Omental fat pad (tissue), 4 donors: Measurements from ENCODE around the gene LRRN1. TPM values are rescaled to one million over a fixed set of nuclear protein-coding genes. Genes with fewer than 3 reads are reported as not detected.

Source experiments
- ATAC-seq: fragments of 150-250 bp; one replicate; pipeline ENCODE4 v1.9.1; 2016; ENCODE audit warnings: mild to moderate bottlenecking, moderate library complexity; ENCODE audit not compliant: low FRiP score
- DNase-seq: peaks from one replicate; pipeline ENCODE4 v3.0.0-alpha.2; 2019; ENCODE audit warnings: low spot score
- CTCF ChIP-seq, 3 donors: fragments of 450-650 bp; IDR thresholded peaks; one replicate each; pipeline ENCODE4 v1.5.1; 2016 to 2017; ENCODE audit warnings: antibody characterized with exemption in 3 of 3, mild to moderate bottlenecking in 3 of 3, moderate library complexity in 2 of 3
- total RNA-seq, 4 donors: library from RNA; depleted of rRNA; stranded (reverse); fragments of >200 nt; gene quantifications; one replicate each; pipeline ENCODE4 v1.1.0, GENCODE V29; 2016

LRRN1 gene
- total RNA-seq, 4 donors from 2014 or later, result 0.32 to 4.7 (median 1.2) TPM

- DNase-seq, result no peak
- no peak for ATAC-seq
- TF ChIP-seq CTCF (IDR thresholded peaks at IDR 0.05), result no peak
These were observed 5.3 kb downstream of the LRRN1 start for GRCh38 chr3:3804560-3804959.

- no peak for TF ChIP-seq CTCF (IDR thresholded peaks at IDR 0.05)
- no peak for ATAC-seq
- DNase-seq, result no peak
These were observed 6.9 kb downstream of the LRRN1 start for GRCh38 chr3:3806092-3806491.

DNA sequence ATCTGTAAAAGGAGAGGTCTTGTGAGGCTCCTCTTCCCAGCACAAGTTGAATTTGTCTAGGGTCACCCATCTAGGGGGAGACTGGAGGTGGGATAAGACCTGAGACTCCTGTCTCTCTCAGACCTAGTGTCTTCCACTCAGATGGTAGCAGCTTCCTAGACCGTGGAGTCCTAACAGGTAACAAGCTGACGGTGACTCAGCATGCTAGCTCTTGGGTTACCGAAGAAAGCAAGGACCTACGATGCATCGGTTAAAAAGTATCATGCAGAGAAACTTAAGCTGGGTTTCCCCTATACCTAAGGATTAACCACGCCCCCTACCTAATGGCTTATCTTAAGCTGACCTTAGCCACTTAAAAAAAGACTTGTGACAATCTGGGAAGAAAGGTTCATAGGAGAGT lies 7.6 kb downstream of the LRRN1 start:
- no peak for TF ChIP-seq CTCF (IDR thresholded peaks at IDR 0.05)

DNA sequence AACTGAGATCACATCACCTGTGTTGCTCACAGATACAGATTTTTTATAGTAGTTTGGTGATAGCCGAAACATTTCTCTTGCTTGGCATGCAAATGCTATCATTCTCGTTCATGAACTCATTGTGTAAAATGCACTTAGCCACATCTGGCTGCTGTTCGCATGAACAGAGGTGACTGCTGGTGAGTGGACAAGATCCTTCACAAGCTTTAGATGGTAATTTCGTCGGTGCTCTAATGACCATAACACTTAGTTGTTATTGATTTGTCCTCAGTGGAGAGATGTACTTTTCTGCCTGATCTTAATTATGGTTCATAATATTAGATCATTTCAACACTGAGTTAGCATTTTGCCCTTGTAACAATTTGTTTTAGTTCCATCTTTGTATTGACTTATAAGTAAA lies 13.8 kb downstream of the LRRN1 start:
- no peak for DNase-seq
- no peak for TF ChIP-seq CTCF (IDR thresholded peaks at IDR 0.05)
- ATAC-seq, result no peak

More for the DNA sequence above, 7.6 kb downstream of the LRRN1 start:
- ATAC-seq, result no peak
- no peak for DNase-seq

DNA sequence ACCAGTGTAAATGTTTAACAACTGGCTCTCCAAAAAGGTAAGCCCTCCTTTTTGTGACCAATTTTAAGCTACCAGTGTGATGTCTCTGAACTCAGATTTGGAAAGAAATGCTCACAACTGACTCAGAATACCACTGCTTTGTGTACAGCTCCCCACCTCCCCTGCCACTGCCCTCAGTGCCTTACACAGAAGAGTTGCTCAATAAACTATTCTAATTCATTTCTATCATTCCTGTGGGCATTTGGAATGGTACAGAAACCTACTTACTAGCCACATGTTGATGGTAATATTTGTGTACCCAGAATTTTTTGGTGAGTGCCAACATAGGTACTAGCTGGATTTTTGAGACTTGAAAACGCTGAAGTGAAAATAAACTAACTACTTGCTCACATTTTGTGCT lies 16.0 kb downstream of the LRRN1 start:
- no peak for TF ChIP-seq CTCF (IDR thresholded peaks at IDR 0.05)
- DNase-seq (no peak), ATAC-seq (no peak)

DNA sequence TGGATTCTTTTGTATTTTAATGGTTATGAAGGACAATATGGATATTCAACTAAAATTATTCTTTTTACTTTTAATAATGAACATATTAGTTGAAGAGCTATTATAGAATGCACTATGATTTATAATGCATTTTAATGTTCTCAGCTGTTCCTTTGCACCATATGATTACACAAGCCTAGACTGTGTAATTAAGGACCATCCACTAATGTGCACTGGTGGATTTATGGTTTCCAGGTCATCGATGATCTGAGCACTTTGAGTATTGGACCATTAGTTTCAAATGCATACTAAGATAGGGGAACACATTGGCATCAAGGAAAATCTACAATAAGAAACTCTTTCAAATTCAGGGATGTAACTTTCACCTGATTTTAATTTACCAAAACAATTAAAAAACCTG lies 16.8 kb downstream of the LRRN1 start:
- ATAC-seq (no peak), DNase-seq (no peak)
- TF ChIP-seq CTCF (IDR thresholded peaks at IDR 0.05), result no peak

DNA sequence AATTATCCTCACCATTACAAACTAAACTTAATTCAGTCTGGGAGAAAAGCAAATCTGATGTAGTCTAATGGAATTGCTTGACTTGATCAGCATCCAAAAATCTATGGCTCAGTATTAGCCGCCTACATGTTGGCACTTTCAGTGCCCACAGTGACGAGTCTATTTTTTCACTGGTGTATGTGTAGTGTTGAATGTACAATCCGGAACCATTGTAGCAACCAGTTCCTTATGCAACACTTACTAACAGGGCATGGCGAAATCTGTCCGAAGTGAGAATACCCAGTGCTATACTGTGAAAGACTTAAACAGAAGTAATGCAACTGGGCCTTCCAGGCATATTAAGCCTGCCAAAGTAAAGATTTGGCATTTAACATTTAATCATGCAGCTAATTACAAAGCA lies 18.6 kb downstream of the LRRN1 start:
- no peak for TF ChIP-seq CTCF (IDR thresholded peaks at IDR 0.05)
- no peak for DNase-seq
- no peak for ATAC-seq
